Left cardiac atrium (tissue), 4 donors: ENCODE results near the gene CCNY. TPM values are rescaled to one million over a fixed set of nuclear protein-coding genes. Genes with fewer than 3 reads are reported as not detected.
"Not testable (repeated sequence)": the region's sequence is repeated elsewhere in the genome, so short reads cannot be mapped to it uniquely, and the experiment has no call there.

Experiments
- ATAC-seq, 2 donors: fragments of 200-7000 bp; cut with Tn5 transposase; one replicate each; pipeline ENCODE4 v1.9.1; 2020; ENCODE audit warnings: mild to moderate bottlenecking in 2 of 2, moderate library complexity in 2 of 2
- DNase-seq: peaks from one replicate; pipeline ENCODE4 v3.0.0-alpha.2; 2020
- intact Hi-C, 2 donors: fragments of 100-400 bp; cut with DNase I; formaldehyde crosslinking; loops; one replicate each; pipeline versions ENCODE4 v1.14.1 to v1.15.1; 2022 to 2023
- total RNA-seq, 2 donors: library from RNA; stranded (reverse); fragmentation: NEBNext Ultra II Directional; extraction: Animal tissue kit (Norgen Biotek cat#: 25700); gene quantifications; one replicate each; pipeline ENCODE4 v1.2.1, GENCODE V29; 2021
- donor health status: DM: no; HTN: yes; CAD: no.
- donor health status: DM: no; HTN: yes; CAD: no; lungs with severe emphysema.
- donor health status: DM: yes; HTN: yes; CAD: no.
- donor health status: Dilated cardiomyopathy.

Gene CCNY
- total RNA-seq, 2 donors from 2014 or later, result 59.3 to 76.5 TPM

- DNase-seq, result no peak
- intact Hi-C loops, result no loop called here
- ATAC-seq, result no peak
Measured at GRCh38 chr10:35349389-35349915, 13.1 kb downstream of the CCNY start.

- ATAC-seq, result no peak
- DNase-seq, result no peak
- intact Hi-C loops, result no loop called here
Measured at GRCh38 chr10:35351021-35351420, 14.7 kb downstream of the CCNY start.

- DNase-seq (no peak), ATAC-seq (no peak)
- intact Hi-C loops, result no loop called here
Measured at GRCh38 chr10:35352097-35352496, 15.8 kb downstream of the CCNY start.

GRCh38 chr10:35352512-35352911 is 16.2 kb downstream of the CCNY start:
- intact Hi-C loops, result no loop called here
- ATAC-seq, result no peak
- no peak for DNase-seq

GRCh38 chr10:35353395-35353794 is 17.1 kb downstream of the CCNY start:
- intact Hi-C loops, result no loop called here

GRCh38 chr10:35353805-35354204 is 17.5 kb downstream of the CCNY start:
- intact Hi-C loops, result no loop called here
- ATAC-seq (peak in 1 of 2 donors; percentile 52), DNase-seq (no peak)

More at GRCh38 chr10:35353395-35353794, 17.1 kb downstream of the CCNY start:
- ATAC-seq, result no peak
- DNase-seq, result no peak

GRCh38 chr10:35354257-35354656 is 17.9 kb downstream of the CCNY start:
- intact Hi-C loops, ATAC-seq, DNase-seq: not testable (repeated sequence)

- no peak for ATAC-seq
- DNase-seq, result no peak
- intact Hi-C loops, result no loop called here
Measured at GRCh38 chr10:35355971-35356724, 19.8 kb downstream of the CCNY start.

- intact Hi-C loops, result no loop called here
- ATAC-seq (no peak), DNase-seq (no peak)
Measured at GRCh38 chr10:35356725-35357092, 20.4 kb downstream of the CCNY start.

GRCh38 chr10:35359056-35359455 is 22.7 kb downstream of the CCNY start:
- DNase-seq (no peak), ATAC-seq (no peak)
- intact Hi-C loops, result no loop called here

GRCh38 chr10:35359873-35360272 is 23.6 kb downstream of the CCNY start:
- ATAC-seq (no peak), DNase-seq (no peak)
- intact Hi-C loops, result no loop called here

- intact Hi-C loops, result no loop called here
- ATAC-seq (no peak), DNase-seq (no peak)
Measured at GRCh38 chr10:35362701-35363350, 26.5 kb downstream of the CCNY start.

GRCh38 chr10:35363587-35363986 is 27.3 kb downstream of the CCNY start:
- intact Hi-C loops, result no loop called here
- ATAC-seq, result no peak
- DNase-seq, result no peak

GRCh38 chr10:35364808-35365207 is 28.5 kb downstream of the CCNY start:
- intact Hi-C loops, result no loop called here

GRCh38 chr10:35365994-35366393 is 29.7 kb downstream of the CCNY start:
- no peak for DNase-seq
- ATAC-seq, result no peak
- intact Hi-C loops, result no loop called here

More at GRCh38 chr10:35364808-35365207, 28.5 kb downstream of the CCNY start:
- DNase-seq, result no peak
- ATAC-seq, result no peak

- DNase-seq, result no peak
- intact Hi-C loops, result no loop called here
Measured at GRCh38 chr10:35367107-35367859, 31.0 kb downstream of the CCNY start.

GRCh38 chr10:35367982-35368381 is 31.7 kb downstream of the CCNY start:
- ATAC-seq, result no peak

More at GRCh38 chr10:35367107-35367859, 31.0 kb downstream of the CCNY start:
- no peak for ATAC-seq

GRCh38 chr10:35368485-35369048 is 32.3 kb downstream of the CCNY start:
- intact Hi-C loops, result no loop called here

More at GRCh38 chr10:35367982-35368381, 31.7 kb downstream of the CCNY start:
- no peak for DNase-seq
- intact Hi-C loops, result no loop called here

GRCh38 chr10:35369049-35369611 is 32.8 kb downstream of the CCNY start:
- ATAC-seq (peak; percentile 48 to 55), DNase-seq (no peak)
- intact Hi-C loops, result no loop called here

More at GRCh38 chr10:35368485-35369048, 32.3 kb downstream of the CCNY start:
- ATAC-seq, result peak in 1 of 2 donors; percentile 4
- DNase-seq, result no peak
